HUDEP-2 (cell line): ENCODE results near the gene MADD.
A peak's percentile ranks its signal among the peaks of the same experiment; 100 is the strongest.

ENCODE experiments used
- DNase-seq, 76 experiments: peaks; one replicate each; lab custom pipeline; 2025; ENCODE audit not compliant: unreplicated experiment in 76 of 76; lab: John Stamatoyannopoulos, UW

MADD gene

GRCh38 chr11:47376525-47377371 lies 106.8 kb downstream of the MADD start:
- peak in 55 of 76 experiments; percentile 9 to 71 (median 43) for DNase-seq

GRCh38 chr11:47377571-47378009 lies 107.7 kb downstream of the MADD start:
- peak in 57 of 76 experiments; percentile 5 to 76 (median 48) for DNase-seq

DNA sequence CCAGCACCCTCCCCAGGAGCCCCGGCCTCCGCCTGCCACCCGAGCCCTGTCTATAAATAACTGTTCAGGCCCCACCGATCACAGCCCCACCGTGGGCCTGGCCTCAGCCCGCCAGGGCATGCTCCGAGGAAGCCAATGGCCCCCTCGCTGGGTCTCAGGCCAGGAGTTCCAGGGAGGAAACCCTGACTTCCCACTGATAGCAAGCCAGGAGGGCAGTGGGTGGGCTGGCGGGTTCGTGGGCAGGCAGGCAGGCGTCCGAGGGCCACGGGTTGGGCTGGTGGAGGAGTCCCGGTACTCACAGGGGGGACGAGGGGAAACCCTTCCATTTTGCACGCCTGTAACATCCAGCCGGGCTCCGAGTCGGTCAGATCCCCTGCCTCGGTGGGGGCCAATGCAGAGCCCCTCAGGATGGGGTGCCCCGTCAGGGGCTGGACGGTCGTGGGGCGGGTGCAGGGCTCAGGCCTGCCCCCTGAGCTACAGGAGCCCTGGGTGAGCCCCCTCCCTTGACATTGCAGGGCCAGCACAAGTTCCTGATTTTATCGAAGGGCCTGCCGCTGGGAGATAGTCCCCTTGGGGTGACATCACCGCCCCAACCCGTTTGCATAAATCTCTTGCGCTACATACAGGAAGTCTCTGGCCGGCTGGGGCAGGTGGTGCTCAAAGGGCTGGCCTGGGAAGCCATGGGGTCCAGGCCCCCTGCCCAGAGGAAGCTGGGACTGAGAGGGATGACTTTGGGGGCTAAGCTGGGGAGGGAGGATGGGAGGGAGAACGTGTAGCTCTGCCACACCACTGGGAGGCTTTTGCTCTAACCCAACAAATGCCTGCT lies 108.3 kb downstream of the MADD start, which contains the start of gene SPI1:
Gene SPI1 (minus strand): TSS at position 538 of the 826 bp plus-strand sequence. CDS start 194 bp downstream, at position 344.
- DNase-seq = peak in 73 of 76 experiments; percentile 37 to 91 (median 76)

- DNase-seq = no peak
Measured at GRCh38 chr11:47378836-47379170, 108.9 kb downstream of the MADD start.

DNA sequence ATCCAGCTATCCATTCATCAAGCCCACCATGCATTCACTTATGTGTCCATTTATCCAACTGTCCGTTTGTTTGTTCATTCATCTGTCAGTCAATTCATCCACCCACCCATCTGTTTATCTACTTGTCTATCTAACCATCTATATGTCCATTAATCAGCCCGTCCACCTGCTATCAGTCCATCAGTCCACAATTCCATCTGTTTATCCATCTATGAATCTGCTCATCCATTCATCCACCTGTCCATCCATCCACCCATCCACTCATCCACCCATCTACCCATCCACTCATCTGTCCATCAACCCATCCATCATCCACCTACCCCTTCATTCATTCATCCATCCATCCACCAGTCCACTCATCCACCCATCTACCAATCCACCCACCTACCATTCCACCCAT lies 109.4 kb downstream of the MADD start:
- no peak for DNase-seq
